NCI-H2171 (cell line): ENCODE measurements around the gene ELOVL5.
"Not testable (repeated sequence)": the region's sequence is repeated elsewhere in the genome, so short reads cannot be mapped to it uniquely, and the experiment has no call there.

ENCODE experiments used
- DNase-seq: peaks from one replicate; lab custom pipeline; 2025; lab: John Stamatoyannopoulos, UW

Gene ELOVL5, protein sequence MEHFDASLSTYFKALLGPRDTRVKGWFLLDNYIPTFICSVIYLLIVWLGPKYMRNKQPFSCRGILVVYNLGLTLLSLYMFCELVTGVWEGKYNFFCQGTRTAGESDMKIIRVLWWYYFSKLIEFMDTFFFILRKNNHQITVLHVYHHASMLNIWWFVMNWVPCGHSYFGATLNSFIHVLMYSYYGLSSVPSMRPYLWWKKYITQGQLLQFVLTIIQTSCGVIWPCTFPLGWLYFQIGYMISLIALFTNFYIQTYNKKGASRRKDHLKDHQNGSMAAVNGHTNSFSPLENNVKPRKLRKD

DNA sequence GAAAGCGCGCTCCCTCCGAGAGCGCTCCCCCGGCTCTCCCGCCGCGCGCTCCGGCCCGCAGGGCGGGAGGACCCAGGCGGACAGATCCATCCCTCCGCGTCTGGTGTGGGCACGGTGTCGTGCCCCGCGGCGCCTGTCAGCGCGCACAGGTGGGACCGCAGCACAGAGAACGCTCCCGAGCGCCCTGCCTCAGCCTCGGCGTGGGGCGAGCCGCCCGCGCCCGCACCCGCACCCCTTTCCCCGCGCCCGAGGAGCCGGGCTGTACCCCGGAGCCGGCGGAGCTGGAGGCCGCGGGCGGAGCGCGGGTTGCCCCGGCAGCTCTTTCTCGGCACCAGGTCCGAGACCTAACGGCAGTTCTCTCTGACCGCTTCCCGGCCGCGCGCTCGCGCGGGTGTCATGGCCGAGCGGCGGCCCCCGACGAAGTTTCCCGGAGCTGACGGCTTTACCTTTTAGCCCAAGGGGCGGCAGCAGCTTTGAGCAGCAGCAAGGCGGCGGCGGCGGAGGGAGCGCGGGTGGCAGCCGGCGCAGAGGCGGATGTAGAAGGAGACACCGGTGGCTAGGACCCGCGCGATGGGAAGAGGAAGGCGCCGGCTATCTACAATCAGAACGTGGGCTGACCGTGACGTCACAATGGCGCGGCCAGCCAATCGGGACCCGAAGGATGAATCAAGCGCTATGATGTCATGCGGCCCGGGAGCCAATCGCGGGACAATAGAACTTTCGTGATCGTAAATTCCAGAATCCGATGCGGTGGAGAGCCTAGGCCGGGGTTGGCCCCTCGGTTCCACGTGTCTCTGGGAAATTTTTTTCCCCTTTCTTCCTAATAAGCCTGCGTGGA, at the start of gene ELOVL5:
TSS of gene ELOVL5 (minus strand) at position 580 of the 838 bp plus-strand sequence. CDS start 53,251 bp downstream, outside the sequence.
- peak; percentile 95 for DNase-seq

DNA sequence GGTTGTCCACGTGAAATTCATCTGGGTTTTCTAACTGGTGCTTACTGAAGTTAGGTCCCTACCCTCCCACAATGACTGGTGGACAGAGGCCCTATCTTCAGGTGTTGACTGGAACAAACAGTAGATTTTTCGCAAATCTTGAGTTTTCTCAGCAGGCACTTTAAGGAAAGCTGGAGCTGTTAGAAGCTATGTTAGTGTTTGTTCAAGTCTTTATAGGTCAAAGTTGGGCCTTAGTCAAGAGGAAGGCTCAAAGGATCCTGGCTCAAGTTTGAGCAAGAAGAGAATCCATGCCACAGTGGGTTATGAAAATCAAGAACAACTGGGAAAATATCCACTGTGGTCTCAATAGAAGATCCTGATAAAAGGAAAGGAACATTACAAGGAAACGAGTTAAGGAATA, 48.5 kb upstream of the ELOVL5 start:
- DNase-seq, result no peak

DNA sequence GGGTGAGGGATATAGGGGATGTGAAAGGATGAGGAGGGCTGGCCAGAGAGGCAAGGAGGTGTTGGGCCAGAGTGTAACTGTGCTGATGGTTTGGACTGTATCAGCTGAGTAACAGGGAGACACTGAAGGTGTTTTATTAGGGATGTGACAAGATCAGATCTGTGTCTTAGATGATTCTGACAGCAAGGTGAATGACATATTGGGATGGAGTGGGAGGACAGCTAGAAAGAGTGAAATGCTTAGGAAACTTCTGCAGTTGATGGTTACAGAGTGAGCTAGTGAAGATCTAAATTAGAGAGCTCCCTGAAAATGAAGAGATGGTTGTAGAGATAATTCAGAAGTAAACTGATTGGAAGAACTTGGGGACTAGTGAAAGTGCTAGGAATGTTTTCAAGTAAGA, 47.2 kb upstream of the ELOVL5 start:
- DNase-seq, result no peak

DNA sequence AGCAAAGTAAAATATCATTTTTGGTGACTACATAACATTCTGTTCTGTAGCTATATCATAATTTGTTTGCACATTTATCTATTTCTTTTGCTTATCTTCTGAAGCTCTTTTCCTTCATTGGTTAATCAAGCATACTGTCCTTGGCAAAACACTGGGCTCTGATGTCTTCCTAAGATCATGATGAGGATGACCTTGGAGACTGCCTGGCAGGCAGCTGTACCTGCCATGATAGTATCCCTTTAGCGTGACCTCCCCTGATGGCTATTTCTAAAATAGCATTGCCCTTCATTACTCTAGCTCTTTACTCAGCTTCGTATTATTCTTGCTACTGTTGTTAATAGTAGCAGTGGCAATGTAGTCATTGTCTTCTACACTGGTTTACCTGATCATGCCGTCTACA, 46.0 kb upstream of the ELOVL5 start:
- DNase-seq, result no peak

DNA sequence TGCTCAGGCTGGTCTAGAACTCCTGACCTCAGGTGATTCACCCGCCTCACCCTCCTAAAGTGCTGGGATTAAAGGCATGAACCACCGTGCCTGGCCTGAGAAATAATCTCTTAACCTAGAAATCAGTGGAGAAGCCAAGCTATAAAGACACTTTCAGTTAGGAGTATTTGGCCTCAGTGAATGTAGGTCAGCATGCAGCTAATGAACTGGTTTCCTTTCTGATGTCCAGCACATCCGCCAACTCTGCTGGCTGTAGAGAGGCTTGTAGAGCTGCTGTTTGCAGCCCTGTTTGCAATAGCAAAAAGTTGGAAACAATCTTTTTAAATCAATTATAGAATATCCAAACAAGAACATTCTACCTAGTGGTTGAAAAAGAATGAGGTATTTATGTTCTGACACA, 42.4 kb upstream of the ELOVL5 start:
- DNase-seq, result no peak

DNA sequence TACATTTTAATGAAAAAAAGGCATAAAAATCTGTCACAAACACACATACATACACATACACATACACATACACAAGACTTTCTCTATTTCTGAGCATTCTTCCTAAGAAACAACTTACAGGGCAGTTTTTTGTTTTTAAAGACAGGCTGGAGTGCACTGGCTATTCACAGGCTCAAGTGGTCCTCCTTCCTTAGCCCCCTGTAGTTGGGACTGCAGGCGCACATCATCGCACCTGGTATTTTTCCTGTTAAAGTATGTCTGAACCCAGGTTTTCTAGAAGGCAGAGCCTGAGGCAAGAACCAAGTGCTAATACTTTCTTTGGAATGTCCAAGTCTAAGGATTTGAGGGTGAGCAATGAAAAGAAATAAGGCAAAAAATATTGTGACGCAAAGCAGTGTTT, 41.3 kb upstream of the ELOVL5 start:
- no peak for DNase-seq

DNA sequence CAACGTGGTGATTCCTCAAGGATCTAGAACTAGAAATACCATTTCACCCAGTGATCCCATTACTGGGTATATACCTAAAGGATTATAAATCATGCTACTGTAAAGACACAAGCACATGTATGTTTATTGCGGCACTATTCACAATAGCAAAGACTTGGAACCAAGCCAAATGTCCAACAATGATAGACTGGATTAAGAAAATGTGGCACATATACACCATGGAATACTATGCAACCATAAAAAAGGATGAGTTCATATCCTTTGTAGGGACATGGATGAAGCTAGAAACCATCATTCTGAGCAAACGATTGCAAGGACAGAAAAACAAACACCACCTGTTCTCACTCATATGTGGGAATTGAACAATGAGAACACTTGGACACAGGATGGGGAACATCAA, 39.9 kb upstream of the ELOVL5 start:
- not testable (repeated sequence) for DNase-seq

DNA sequence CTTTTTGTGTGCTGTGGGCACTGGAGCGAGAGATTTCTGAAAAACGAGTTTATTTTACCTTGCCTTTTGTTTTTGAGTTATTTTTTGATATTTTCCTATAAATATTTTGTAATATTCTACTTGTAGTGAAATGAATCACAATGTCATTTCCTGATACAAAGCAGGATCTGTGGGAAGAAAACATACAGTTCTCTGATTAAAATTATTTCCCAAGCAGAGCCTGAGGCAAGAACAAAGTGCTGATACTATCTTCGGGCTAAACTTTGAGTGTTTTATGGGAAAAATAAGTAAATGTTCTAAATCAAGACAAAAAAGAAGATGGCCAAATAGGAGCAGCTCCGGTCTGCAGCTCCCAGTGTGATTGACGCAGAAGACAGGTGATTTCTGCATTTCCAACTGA, 33.7 kb upstream of the ELOVL5 start:
- no peak for DNase-seq

DNA sequence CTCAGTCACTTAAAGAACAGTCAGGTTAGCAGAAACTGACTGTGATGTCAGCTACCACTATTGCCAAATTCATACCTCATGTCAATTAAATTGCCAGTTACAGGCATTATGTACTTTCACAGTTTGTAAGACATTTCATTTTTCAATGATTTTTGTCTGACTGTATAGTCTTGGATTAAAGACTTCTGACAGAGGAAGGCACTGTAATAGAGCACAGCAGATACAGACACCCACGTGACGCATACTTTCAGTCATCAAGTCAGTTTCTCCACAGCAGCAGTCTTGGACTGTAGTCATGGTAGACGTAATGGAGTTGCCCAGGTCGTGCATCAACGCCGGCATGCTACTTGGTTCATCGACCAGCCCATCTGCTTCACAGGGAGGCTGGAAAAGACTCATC, 29.5 kb upstream of the ELOVL5 start:
- no peak for DNase-seq

DNA sequence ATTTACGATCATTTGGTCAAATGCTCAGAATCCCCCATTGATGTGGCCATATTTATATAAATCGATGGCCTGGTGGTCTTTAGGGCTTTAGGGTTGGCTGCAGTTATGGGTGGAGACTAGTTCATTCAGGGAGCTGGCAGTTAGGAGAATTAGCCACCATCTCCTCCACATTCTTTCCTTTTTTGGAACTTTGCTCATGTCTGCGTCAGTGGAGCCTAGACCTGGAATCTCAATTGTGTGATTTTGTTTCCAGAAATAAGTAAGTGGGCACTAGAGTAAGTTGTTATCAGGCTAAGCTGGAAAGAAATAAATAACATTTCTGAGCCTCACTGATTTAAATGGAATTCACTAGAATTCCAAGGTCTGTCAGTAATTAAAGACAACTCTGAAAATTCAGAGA, 29.0 kb upstream of the ELOVL5 start:
- DNase-seq, result no peak

DNA sequence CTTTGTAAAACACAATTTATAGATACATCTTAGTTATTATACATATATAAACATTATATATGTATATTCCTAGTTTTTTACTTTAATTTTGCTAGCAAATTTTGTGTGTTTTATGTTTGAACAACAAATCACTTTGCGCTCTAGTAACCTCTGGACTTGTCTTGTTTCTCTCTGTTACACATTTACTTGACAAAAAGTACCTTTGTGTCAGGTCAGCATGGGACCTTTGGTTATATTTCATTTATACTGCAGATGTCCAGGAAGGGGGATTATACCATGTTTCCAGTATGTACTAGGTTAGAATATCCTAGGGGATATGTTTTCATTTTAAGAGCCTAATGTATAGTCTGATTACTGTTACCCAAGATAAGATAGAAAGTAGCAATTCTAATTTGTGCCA, 28.5 kb upstream of the ELOVL5 start:
- no peak for DNase-seq

DNA sequence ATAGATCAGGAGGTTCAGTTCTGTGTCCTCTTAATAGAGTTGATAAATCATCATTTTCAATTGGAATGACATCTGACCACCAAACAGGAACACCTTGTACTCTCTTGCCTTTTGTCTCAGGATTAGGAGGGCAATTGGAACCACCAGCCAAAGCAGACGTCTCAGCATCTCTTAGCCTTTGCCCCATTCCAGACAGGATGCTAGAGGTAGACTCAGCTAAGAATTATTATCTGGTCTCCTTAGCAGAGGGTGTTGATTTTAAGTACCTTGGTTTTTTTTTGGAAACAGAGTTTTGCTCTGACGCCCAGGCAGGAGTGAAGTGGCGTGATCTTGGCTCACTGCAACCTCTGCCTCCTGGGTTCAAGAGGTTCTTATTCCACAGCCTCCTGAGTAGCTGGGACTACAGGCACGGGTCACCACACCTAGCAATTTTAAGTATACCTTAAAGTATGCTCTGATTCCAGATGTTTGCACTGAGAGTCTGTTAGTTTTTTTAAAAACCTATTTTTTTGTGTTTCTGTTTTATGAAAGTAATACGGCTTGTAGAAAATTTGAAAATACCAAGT, 28.0 kb upstream of the ELOVL5 start:
- no peak for DNase-seq

DNA sequence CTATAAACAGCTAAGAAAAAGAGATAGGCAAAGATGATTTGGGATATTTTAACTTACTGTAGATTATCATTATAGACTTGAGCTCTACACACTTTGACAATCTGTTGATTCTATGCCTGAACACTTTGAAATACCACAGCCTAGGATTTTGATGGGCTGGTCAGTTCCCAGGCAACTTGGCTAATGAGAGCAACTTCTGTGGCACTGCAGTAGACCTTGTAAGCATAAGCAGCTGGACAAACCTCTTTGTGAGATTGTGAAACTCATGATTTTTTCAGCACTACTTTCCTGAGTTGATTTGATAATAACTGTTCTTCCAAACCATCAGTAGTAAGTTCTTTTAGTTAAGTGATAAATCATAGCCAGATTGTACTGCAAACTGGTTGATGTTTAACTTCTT, 27.1 kb upstream of the ELOVL5 start:
- DNase-seq, result no peak

DNA sequence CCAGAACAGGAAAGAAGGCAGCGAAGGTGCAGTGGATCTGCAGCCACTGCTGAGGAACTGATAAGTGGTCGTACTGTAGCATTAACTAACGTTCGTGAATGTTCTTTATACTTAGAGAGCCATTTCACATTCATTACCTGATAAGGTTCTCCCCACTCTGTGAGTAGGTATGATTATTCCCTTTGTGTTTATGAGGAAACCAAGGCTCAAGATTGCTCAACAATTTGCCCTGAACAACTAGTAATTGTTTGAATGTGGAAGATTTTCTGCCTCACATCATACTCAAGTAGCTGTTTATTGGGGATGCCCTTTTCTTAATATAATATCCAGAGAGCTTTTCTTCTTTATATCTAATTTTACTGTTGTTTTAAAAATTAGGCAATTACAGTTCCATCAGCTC, 24.9 kb upstream of the ELOVL5 start:
- no peak for DNase-seq

DNA sequence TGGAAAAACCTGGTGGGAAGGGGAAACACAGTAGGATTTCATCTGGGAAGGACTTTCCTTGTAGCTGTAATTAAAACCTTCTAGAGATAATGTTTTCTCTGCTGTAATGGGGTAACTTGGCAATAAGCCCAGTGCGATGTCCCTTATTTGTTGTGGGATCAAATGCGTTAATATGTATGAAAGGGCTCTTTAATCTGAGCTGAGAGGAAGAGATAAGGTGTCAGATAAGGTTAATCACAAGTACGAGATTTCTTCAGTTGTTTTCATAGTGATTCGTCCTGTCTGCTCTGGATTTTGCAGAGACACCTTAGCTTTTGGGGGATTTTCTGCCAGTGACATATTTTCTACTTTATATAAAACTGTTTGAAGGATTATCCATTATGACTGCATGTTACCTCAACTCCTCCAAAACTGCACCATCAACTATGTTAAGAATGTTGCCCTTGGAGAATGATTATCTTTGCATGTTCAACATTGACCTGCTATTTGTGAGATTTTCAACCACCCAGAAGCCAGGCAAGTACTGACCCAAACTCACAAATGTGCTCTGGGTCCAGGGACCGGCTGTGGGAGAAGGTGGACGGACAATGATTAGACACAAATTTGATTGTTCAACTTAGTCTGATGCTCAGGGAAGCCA, 21.2 kb upstream of the ELOVL5 start:
- no peak for DNase-seq

DNA sequence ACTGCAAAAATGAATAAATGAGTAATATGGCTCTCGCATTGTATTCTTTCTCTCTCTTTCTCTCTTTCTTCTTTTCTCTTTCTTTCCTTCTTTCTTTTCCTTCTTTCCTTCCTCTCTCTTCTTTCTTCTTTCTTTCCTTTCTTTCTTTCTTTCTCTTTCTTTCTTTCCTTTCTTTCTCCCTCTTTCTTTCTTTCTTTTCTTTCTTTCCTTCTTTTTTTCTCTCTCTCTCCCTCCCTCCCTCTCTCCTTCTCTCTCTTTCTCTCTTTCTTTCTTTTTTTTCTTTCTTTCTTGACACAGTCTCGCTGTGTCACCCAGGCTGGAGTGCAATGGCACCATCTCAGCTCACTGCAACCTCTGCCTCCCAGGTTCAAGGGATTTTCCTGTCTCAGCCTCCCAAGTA, 20.3 kb upstream of the ELOVL5 start:
- no peak for DNase-seq

DNA sequence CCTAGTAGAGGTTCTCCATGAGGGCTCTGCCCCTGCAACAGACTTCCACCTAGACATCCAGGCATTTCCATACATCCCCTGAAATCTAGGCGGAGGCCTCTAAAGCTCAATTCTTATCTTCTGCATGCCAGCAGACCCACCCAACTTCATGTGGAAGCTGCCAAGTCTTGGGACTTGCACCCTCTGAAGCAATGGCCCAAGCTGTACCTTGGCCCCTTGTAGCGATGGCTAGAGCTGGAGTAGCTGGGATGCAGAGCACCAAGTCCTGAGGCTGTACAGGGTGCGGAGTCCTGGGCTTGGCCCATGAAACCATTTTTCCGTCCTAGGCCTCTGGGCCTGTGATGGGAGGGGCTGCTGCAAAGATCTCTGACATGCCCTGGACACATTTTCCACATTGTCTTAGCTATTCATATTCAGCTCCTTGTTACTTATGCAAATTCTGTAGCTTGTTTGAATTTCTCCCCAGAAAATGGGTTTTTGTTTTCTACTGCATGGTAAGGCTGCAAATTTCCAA, 17.4 kb upstream of the ELOVL5 start:
- no peak for DNase-seq

DNA sequence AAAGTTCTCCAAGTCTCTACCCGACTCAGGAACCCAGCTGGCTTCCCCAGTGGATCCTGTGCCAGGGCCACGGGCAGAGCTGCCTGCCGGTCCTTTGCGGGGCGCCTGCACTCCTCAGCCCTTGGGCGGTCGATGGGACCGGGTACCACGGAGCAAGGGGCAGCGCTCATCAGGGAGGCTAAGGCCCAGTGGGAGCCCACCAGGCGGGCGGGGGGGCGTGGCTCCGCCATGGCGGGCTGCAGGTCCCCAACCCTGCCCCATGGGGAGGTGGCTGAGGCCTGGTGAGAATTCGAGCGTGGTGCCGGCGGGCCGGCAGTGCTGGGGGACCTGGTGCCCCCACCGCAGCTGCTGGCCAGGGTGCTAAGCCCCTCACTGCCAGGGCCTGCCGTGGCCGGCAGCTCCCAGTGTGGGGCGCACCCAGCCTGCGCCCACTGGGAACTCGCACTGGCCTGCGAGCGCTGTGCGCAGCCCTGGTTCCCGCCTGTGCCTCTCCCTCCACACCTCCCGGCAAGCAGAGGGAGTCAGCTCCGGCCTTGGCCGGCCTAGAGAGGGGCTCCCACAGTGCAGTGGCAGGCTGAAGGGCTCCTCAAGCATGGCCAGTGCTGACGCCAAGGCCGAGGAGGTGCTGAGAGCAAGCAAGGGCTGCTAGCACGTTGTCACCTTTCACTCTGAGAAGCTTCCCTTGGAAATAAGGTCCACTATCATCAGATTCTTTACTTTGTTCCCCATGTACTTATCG, 14.8 kb upstream of the ELOVL5 start:
- no peak for DNase-seq

DNA sequence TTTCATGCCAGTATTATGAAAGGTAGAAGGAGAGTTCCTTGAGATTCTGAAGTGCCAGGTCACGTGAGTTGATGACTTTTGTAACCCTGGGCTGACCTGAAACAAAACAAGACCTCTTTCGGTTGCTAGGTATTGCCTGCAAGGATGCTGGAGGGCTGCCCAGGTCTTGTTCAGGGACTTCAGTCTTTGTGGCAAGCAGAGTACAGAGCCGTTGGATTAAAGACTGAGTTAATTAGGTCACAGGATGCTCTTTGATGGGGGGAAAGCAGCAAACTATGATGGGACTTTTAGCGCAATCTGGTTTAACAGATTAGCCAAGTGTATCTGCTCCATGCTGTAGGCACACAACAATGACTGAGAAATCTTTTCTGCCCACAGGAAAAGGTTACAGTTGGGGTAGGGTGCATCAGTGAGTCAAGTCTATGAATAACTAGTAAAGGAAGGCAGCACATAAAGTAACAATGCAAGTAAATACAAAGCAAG, 12.8 kb upstream of the ELOVL5 start:
- no peak for DNase-seq

DNA sequence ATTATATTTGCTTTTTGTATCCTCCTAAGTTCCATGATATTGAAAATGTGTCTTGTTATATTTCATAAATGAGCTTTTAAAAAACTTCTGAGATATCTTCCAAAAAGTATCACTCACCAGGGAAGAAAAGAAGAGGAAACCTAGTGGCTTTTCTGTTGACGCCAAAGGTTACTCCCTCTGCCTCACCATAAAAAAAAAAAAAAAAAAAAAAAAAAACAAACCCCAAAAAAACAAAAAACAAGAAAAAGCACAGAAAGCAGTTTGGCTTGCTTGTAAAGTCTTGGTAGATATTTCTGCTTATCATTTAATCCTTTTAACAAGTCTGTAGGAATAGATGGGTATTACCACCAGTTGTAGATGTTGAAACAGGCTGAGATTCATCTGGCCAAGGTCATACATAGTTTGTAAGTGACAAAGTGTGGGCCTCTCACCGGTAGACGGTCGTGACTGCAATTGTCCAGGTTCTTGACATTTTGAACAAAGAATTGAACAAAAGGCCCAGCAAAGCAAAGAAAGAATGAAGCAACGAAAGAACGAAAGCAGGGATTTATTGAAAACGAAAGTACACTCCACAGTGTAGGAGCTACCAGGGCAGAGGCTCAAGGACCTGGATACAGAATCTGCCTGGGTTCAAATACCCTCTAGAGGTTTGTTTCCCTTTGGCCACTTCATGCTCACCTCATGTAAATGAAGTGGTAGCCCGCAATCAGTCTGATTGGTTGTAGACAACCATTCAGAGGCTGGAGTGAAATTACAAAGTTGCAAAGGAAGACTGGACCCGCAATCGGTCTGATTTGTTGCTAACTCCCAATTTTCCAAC, 11.6 kb upstream of the ELOVL5 start:
- no peak for DNase-seq

DNA sequence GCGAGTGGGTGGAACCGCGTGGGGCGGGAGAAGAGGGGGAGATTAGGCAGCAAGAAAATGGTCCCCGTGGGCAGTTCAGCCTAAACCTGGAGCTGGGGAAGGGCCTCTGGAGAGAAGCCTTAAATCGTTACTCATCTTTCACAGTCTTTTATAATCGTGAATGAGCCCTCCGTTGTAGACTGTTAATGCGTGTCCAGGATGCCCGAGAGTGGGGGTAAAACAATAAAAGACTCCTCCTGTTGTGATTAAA, 11.0 kb upstream of the ELOVL5 start:
- DNase-seq, result peak; percentile 29
